H1 (cell line): Measurements from ENCODE around the gene NUP42. TPM values are rescaled to one million over a fixed set of nuclear protein-coding genes. Genes with fewer than 3 reads are reported as not detected.

Source experiments
- SIRT6 ChIP-seq: IDR thresholded peaks from one replicate; pipeline ENCODE4 v1.7.1; 2012; ENCODE audit warnings: low read length, inconsistent platforms
- polyA plus RNA-seq, 7 experiments: library from polyadenylated mRNA; depleted of rRNA in 3 of 7; stranded (reverse) in 5 of 7; unstranded in 2 of 7; fragments of >200 nt in 5 of 7; fragments of 200-250 nt in 2 of 7; gene quantifications; 1 replicate in 5 of 7; 2 replicates in 1 of 7; 4 replicates in 1 of 7; pipeline versions ENCODE4 v1.2.1 to v1.2.3, GENCODE V29; 2011 to 2013; ENCODE audit warnings: missing spikeins in 2 of 7, mixed read lengths in 2 of 7
- total RNA-seq: library from RNA; stranded (reverse); fragmentation: NEBNext Ultra II Directional; extraction: Animal tissue kit (Norgen Biotek cat#: 25700); gene quantifications from 2 replicates; pipeline ENCODE4 v1.2.1, GENCODE V29; 2021

NUP42 gene
- total and polyA plus RNA-seq, 2 of the 8 experiments (the other 6 are each of a cell fraction or from before 2014, with no cell fraction given): 31.8 to 41.2 TPM

DNA sequence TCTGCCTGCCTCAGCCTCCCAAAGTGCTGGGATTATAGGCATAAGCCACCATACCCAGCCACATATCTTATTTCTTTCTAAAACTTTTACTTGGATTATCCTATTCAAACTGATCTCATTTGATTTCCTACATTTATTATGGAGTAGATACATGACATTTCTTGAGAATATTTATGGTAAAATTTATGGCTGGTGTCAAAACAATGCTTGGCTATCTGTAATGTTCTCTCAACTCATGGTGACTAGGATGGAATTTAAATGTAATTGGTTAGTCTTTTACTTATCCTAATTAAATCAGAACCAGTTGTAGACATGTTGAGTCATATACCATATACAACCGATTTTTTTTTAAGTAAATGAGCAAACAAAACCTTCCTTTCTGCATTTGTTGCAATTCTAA is 4.1 kb downstream of the NUP42 start (continued):
- TF ChIP-seq SIRT6: no peak
- TF ChIP-seq, all 59 proteins: peak for 0
